K562 (cell line): ENCODE measurements around the gene DNAJC13. TPM values are rescaled to one million over a fixed set of nuclear protein-coding genes. Genes with fewer than 3 reads are reported as not detected.

Experiments used
- ATAC-seq: fragments of 200-7000 bp; cut with Tn5 transposase; 3 replicates; pipeline ENCODE4 v1.9.1; 2020; ENCODE audit warnings: moderate library complexity
- BruUV-seq: library from RNA; stranded (reverse); fragments of 400-500 nt; replicated peaks from 2 replicates; lab custom pipeline; 2021; lab: Mats Ljungman, UMichigan
- CTCF ChIA-PET: fragments of 300-600 bp; formaldehyde crosslinking; extraction: SDS; loops from one replicate; lab custom pipeline; 2021; ENCODE audit warnings: low intra/inter-chr PET ratio; lab: Yijun Ruan, JAX
- POLR2A ChIA-PET: fragments of 300-600, 350-650 bp; sonication (Branson Sonifier 250); formaldehyde crosslinking; extraction: SDS; loops from one replicate; lab custom pipeline; 2021; ENCODE audit warnings: antibody characterized with exemption, inconsistent platforms; lab: Yijun Ruan, JAX
- DNase-seq, 4 experiments: peaks; one replicate each; pipeline versions ENCODE4 v3.0.0 to v3.0.0-alpha.2; 2011 to 2018; ENCODE audit warnings: low spot score in 3 of 4, mixed read lengths in 3 of 4; ENCODE audit errors: extremely low read depth in 1 of 4
- FAIRE-seq: peaks from 2 replicates; lab custom pipeline; 2011; peaks lifted over from hg19 to GRCh38; lab: Jason Lieb, UNC
- H2AFZ ChIP-seq: 2 replicates; pipeline ENCODE4 v1.6.0; 2011; ENCODE audit warnings: low read depth, low read length, control low read depth, inconsistent platforms
- H3K27ac ChIP-seq: fragments of 200-600 bp; 3 replicates; pipeline ENCODE4 v1.8.0; 2011; ENCODE audit warnings: low read depth, mild to moderate bottlenecking, control low read depth, inconsistent platforms, low read length, moderate library complexity, mixed read lengths; ENCODE audit errors: extremely low read depth
- H3K27me3 ChIP-seq, 2 experiments: fragments of 300-600 bp in 1 of 2; 2 replicates in 1 of 2; 3 replicates in 1 of 2; pipeline versions ENCODE4 v1.6.0 to v1.8.0; 2011; ENCODE audit warnings: inconsistent platforms in 2 of 2, low read length in 2 of 2, mild to moderate bottlenecking in 1 of 2, mixed read lengths in 1 of 2, moderate library complexity in 1 of 2; ENCODE audit not compliant: control insufficient read depth in 2 of 2, insufficient read depth in 2 of 2
- H3K36me3 ChIP-seq: fragments of 300-600 bp; 3 replicates; pipeline ENCODE4 v1.8.0; 2011; ENCODE audit warnings: mild to moderate bottlenecking, low read length, inconsistent platforms; ENCODE audit not compliant: control insufficient read depth, insufficient read depth
- H3K4me1 ChIP-seq, 2 experiments: fragments of 200-600 bp in 1 of 2; replicated peaks in 1 of 2; 2 replicates in 1 of 2; 3 replicates in 1 of 2; pipeline versions ENCODE4 v1.5.1 to v1.8.0; 2011; ENCODE audit warnings: inconsistent platforms in 2 of 2, low read length in 2 of 2, mild to moderate bottlenecking in 1 of 2, mixed read lengths in 1 of 2, moderate library complexity in 1 of 2; ENCODE audit not compliant: control insufficient read depth in 2 of 2, insufficient read depth in 2 of 2
- H3K4me2 ChIP-seq: 2 replicates; pipeline ENCODE4 v1.6.1; 2011; ENCODE audit warnings: low read length, control low read depth, inconsistent platforms, mixed read lengths; ENCODE audit not compliant: insufficient read depth
- H3K4me3 ChIP-seq: fragments of 200-600 bp; sonication (generic), shearing (Covaris generic); 2 replicates; pipeline ENCODE4 v1.5.1; 2016; ENCODE audit warnings: control low read depth, inconsistent platforms
- H3K79me2 ChIP-seq: fragments of 200-600 bp; 3 replicates; pipeline ENCODE4 v1.8.0; 2011; ENCODE audit warnings: low read length, inconsistent platforms; ENCODE audit not compliant: control insufficient read depth, insufficient read depth
- H3K9ac ChIP-seq, 2 experiments: 2 replicates each; pipeline versions ENCODE4 v1.6.0 to v1.6.1; 2011; ENCODE audit warnings: low read depth in 2 of 2, low read length in 2 of 2, control low read depth in 1 of 2, inconsistent platforms in 1 of 2, mild to moderate bottlenecking in 1 of 2, mixed read lengths in 1 of 2; ENCODE audit not compliant: insufficient read depth in 1 of 2
- H3K9me1 ChIP-seq: one replicate; pipeline ENCODE4 v1.6.0; 2011; ENCODE audit warnings: inconsistent platforms, mild to moderate bottlenecking, low read length, moderate library complexity; ENCODE audit not compliant: control insufficient read depth, insufficient read depth
- H3K9me3 ChIP-seq: replicated peaks from 2 replicates; pipeline ENCODE4 v1.5.1; 2011; ENCODE audit warnings: low read depth, low read length, inconsistent platforms; ENCODE audit not compliant: control insufficient read depth, insufficient read depth
- H4K20me1 ChIP-seq: replicated peaks from 2 replicates; pipeline ENCODE4 v1.6.1; 2011; ENCODE audit warnings: low read length, inconsistent platforms, mixed read lengths; ENCODE audit not compliant: control insufficient read depth, insufficient read depth
- CREBBP ChIP-seq: IDR thresholded peaks from one replicate; pipeline ENCODE4 v1.6.1; 2012; ENCODE audit warnings: low read depth, mild to moderate bottlenecking, control low read depth, inconsistent platforms, low read length
- DMBX1 ChIP-seq: fragments of 250-450 bp; sonication (Bioruptor Pico); IDR thresholded peaks from 2 replicates; pipeline ENCODE4 v1.8.0; 2022; ENCODE audit warnings: inconsistent platforms, mild to moderate bottlenecking, moderate library complexity, borderline replicate concordance
- GMEB1 ChIP-seq: fragments of 250-450 bp; sonication (Bioruptor Pico); IDR thresholded peaks from 2 replicates; pipeline ENCODE4 v1.4.0; 2020; ENCODE audit warnings: mild to moderate bottlenecking
- HDAC3 ChIP-seq: fragments of 450-650 bp; IDR thresholded peaks from 2 replicates; pipeline ENCODE4 v1.6.1; 2018; ENCODE audit warnings: borderline replicate concordance, mild to moderate bottlenecking, moderate library complexity; ENCODE audit not compliant: partially characterized antibody
- KAT7 ChIP-seq: sonication (generic); formaldehyde crosslinking; IDR thresholded peaks from 2 replicates; pipeline ENCODE4 v1.8.0; 2022; ENCODE audit warnings: missing genetic modification reagents, mild to moderate bottlenecking, borderline replicate concordance
- MXI1 ChIP-seq: IDR thresholded peaks from 2 replicates; pipeline ENCODE4 v1.6.1; 2011; ENCODE audit warnings: low read depth, mild to moderate bottlenecking, improper control_type of control experiment, low read length
- NFYB ChIP-seq: IDR thresholded peaks from 2 replicates; pipeline ENCODE4 v1.6.1; 2011; ENCODE audit warnings: mild to moderate bottlenecking, moderate library complexity; ENCODE audit not compliant: insufficient read length; ENCODE audit errors: extremely low read depth
- PTTG1 ChIP-seq: fragments of 450-650 bp; IDR thresholded peaks from 2 replicates; pipeline ENCODE4 v1.6.1; 2016; ENCODE audit warnings: low read depth, mild to moderate bottlenecking, missing genetic modification characterization, missing compliant biosample characterization
- TCFL5 ChIP-seq: fragments of 250-450 bp; sonication (Bioruptor Pico); conservative IDR thresholded peaks from 2 replicates; pipeline ENCODE4 v1.6.1; 2021; ENCODE audit warnings: mild to moderate bottlenecking, moderate library complexity, matching md5 sums
- ZBED1 ChIP-seq: IDR thresholded peaks from 2 replicates; pipeline ENCODE4 v1.6.1; 2014
- ZBTB49 ChIP-seq: sonication (generic); formaldehyde crosslinking; IDR thresholded peaks from 2 replicates; pipeline ENCODE4 v1.8.0; 2022; ENCODE audit warnings: missing genetic modification reagents, mild to moderate bottlenecking, borderline replicate concordance
- ZNF589 ChIP-seq: fragments of 200-800 bp; sonication (Bioruptor generic); IDR thresholded peaks from 2 replicates; pipeline ENCODE4 v1.6.1; 2016; ENCODE audit warnings: low read depth, missing genetic modification characterization, missing compliant biosample characterization
- WGBS: fragments of 100-300 bp; shearing (Covaris generic); methylation state at CpG from one replicate; pipeline ENCODE4 v1.1.6; 2016; ENCODE audit warnings: low coverage, mixed read lengths; ENCODE audit not compliant: insufficient coverage; ENCODE audit errors: missing lambda C conversion rate; 5-methylcytosine and 5-hydroxymethylcytosine counted together
- in situ Hi-C: fragments of 300-500 bp; cut with MboI; formaldehyde crosslinking; loops from 4 replicates; pipeline ENCODE4 v1.15.0; 2018; ENCODE audit warnings: inconsistent platforms, mixed read lengths
- intact Hi-C: fragments of 100-400 bp; cut with micrococcal nuclease; formaldehyde crosslinking; loops from 2 replicates; pipeline ENCODE4 v1.14.2; 2022
- polyA plus RNA-seq, 8 experiments: library from polyadenylated mRNA; depleted of rRNA in 4 of 8; stranded (reverse) in 5 of 8; unstranded in 3 of 8; fragments of >200 nt; fragmentation: Nextera tagmentation in 2 of 8; fragmentation: Illumina TruSeq in 1 of 8; extraction: Ambion mirVana in 2 of 8; extraction: Trizol in 1 of 8; gene quantifications; 2 replicates each; pipeline versions ENCODE4 v1.2.1 to v1.2.3, GENCODE V29; 2011 to 2014; ENCODE audit warnings: inconsistent platforms in 1 of 8, missing spikeins in 1 of 8
- total RNA-seq, 7 experiments: library from RNA; depleted of rRNA in 6 of 7; stranded (reverse); fragments of >200 nt in 6 of 7; fragmentation: Illumina TruSeq in 2 of 7; extraction: Trizol in 2 of 7; gene quantifications; 2 replicates each; pipeline versions ENCODE4 v1.2.1 to v1.2.3, GENCODE V29; 2011 to 2021; ENCODE audit warnings: low replicate concordance in 1 of 7

Gene DNAJC13
- total and polyA plus RNA-seq, 9 of the 15 experiments (the other 6 are each of a cell fraction or from before 2014, with no cell fraction given), result 2.9 to 17.1 (median 10.2) TPM

- TF ChIP-seq ZBTB49 (no peak), TCFL5 (no peak), KAT7 (CRISPR knock-in tag) (no peak), NFYB (no peak), GMEB1 (no peak), DMBX1 (CRISPR knock-in tag) (no peak), MXI1 (no peak), PTTG1 (tag) (no peak), ZBED1 (no peak), HDAC3 (no peak), CREBBP (no peak), ZNF589 (CRISPR knock-in tag) (no peak)
- no peak for FAIRE-seq
- WGBS, result 89% methylated on average over 5 of the region's 5 CpGs
- no peak overlapping the region for H3K27ac ChIP-seq
- no peaks in the 10 kb centered on the region for H3K9me3 ChIP-seq
- intact Hi-C loops (loop anchor here (5.0 kb wide), 1 partner anchor 186 kb away; no protein-coding TSS in a partner anchor), in situ Hi-C loops (no loop called here)
- CTCF ChIA-PET, result no interaction called here
- POLR2A ChIA-PET, result no interaction called here
- ATAC-seq, result no peak
- H3K4me1 ChIP-seq, result no peaks in the 10 kb centered on the region; a peak in 1 of 5 replicates
- H2AFZ ChIP-seq, result no peak overlapping the region
- H3K4me2 ChIP-seq, result no peak overlapping the region
- BruUV-seq, result no TSS peak
- peaks cover 4% of the 10 kb centered on the region; the same call in 1 of the 3 replicates for H3K36me3 ChIP-seq
- H3K9ac ChIP-seq, result no peak overlapping the region
- no peaks in the 10 kb centered on the region for H3K79me2 ChIP-seq
- H4K20me1 ChIP-seq, result no peaks in the 10 kb centered on the region
- H3K27me3 ChIP-seq, result no peaks in the 10 kb centered on the region
- DNase-seq, result no peak
- H3K4me3 ChIP-seq, result no peak overlapping the region
- H3K9me1 ChIP-seq, result no peaks in the 10 kb centered on the region
Observed at GRCh38 chr3:132538072-132538471, 120.8 kb downstream of the DNAJC13 start.
